CD14-positive monocyte (primary cell): ENCODE measurements around the gene CDH4. TPM values are rescaled to one million over a fixed set of nuclear protein-coding genes. Genes with fewer than 3 reads are reported as not detected.

ENCODE experiments used
- DNase-seq, 3 donors: peaks; one replicate each; pipeline ENCODE4 v3.0.0-alpha.2; 2011 to 2022
- H2AFZ ChIP-seq: 2 replicates; pipeline ENCODE4 v1.6.0; 2012; ENCODE audit warnings: mild to moderate bottlenecking, low read depth, low read length, inconsistent platforms; ENCODE audit not compliant: insufficient read depth, poor library complexity, severe bottlenecking
- H3K27ac ChIP-seq, 2 donors: 1 replicate in 1 of 2; 2 replicates in 1 of 2; pipeline ENCODE4 v1.5.1; 2012 to 2013; ENCODE audit warnings: low read length in 2 of 2, control low read depth in 1 of 2, inconsistent platforms in 1 of 2, low read depth in 1 of 2, mild to moderate bottlenecking in 1 of 2
- H3K27me3 ChIP-seq, 2 donors: one replicate each; pipeline versions ENCODE4 v1.6.0 to v1.6.1; 2011 to 2013; ENCODE audit warnings: low read length in 2 of 2; ENCODE audit not compliant: control insufficient read depth in 2 of 2, insufficient read depth in 2 of 2
- H3K36me3 ChIP-seq, 2 donors: replicated peaks in 1 of 2; 1 replicate in 1 of 2; 2 replicates in 1 of 2; pipeline versions ENCODE4 v1.5.1 to v1.6.1; 2012 to 2013; ENCODE audit warnings: low read length in 2 of 2, control low read depth in 1 of 2, inconsistent platforms in 1 of 2, mild to moderate bottlenecking in 1 of 2; ENCODE audit not compliant: insufficient read depth in 2 of 2, control insufficient read depth in 1 of 2
- H3K4me1 ChIP-seq, 2 donors: 1 replicate in 1 of 2; 2 replicates in 1 of 2; pipeline versions ENCODE4 v1.5.1 to v1.6.1; 2012 to 2013; ENCODE audit warnings: low read length in 2 of 2, control low read depth in 1 of 2, inconsistent platforms in 1 of 2, mild to moderate bottlenecking in 1 of 2, moderate library complexity in 1 of 2; ENCODE audit not compliant: insufficient read depth in 2 of 2, control insufficient read depth in 1 of 2
- H3K4me2 ChIP-seq: replicated peaks from 2 replicates; pipeline ENCODE3; 2012; ENCODE audit warnings: low read length, moderate library complexity, mild to moderate bottlenecking; ENCODE audit not compliant: poor library complexity, severe bottlenecking; ENCODE audit errors: extremely low read depth
- H3K4me3 ChIP-seq, 3 experiments: fragments of 200-600 bp in 1 of 3; sonication (generic) in 1 of 3; replicated peaks in 1 of 3; 1 replicate in 2 of 3; 2 replicates in 1 of 3; pipeline ENCODE4 v1.5.1; 2011 to 2013; ENCODE audit warnings: low read length in 3 of 3, mild to moderate bottlenecking in 3 of 3, control low read depth in 2 of 3, low read depth in 2 of 3, inconsistent platforms in 1 of 3, moderate library complexity in 1 of 3
- H3K79me2 ChIP-seq: 2 replicates; pipeline ENCODE4 v1.6.0; 2012; ENCODE audit warnings: mild to moderate bottlenecking, control low read depth, inconsistent platforms, low read length, moderate library complexity; ENCODE audit not compliant: insufficient read depth
- H3K9ac ChIP-seq: 2 replicates; pipeline ENCODE4 v1.6.0; 2017; ENCODE audit warnings: low read length, mild to moderate bottlenecking; ENCODE audit not compliant: insufficient read depth, poor library complexity, severe bottlenecking
- H3K9me3 ChIP-seq, 2 donors: replicated peaks in 1 of 2; 1 replicate in 1 of 2; 2 replicates in 1 of 2; pipeline versions ENCODE4 v1.5.1 to v1.6.1; 2012 to 2013; ENCODE audit warnings: low read length in 2 of 2, control low read depth in 1 of 2; ENCODE audit not compliant: control insufficient read depth in 1 of 2, insufficient read depth in 1 of 2
- H4K20me1 ChIP-seq: 2 replicates; pipeline ENCODE4 v1.6.0; 2012; ENCODE audit warnings: mild to moderate bottlenecking, low read length, control low read depth, moderate library complexity; ENCODE audit not compliant: insufficient read depth
- H3K27ac Mint-ChIP-seq, 7 donors: one replicate each; pipeline ENCODE4 v1.8.0; 2020; ENCODE audit warnings: mild to moderate bottlenecking in 7 of 7, mixed read lengths in 7 of 7, moderate library complexity in 6 of 7, inconsistent platforms in 2 of 7
- H3K27me3 Mint-ChIP-seq, 3 donors: one replicate each; pipeline ENCODE4 v1.8.0; 2021 to 2022; ENCODE audit warnings: low read depth in 3 of 3, mild to moderate bottlenecking in 3 of 3, mixed read lengths in 3 of 3, moderate library complexity in 3 of 3, inconsistent platforms in 1 of 3
- H3K36me3 Mint-ChIP-seq, 2 donors: one replicate each; pipeline ENCODE4 v1.8.0; 2020; ENCODE audit warnings: mixed read lengths in 2 of 2, inconsistent platforms in 1 of 2, mild to moderate bottlenecking in 1 of 2
- H3K4me1 Mint-ChIP-seq: one replicate; pipeline ENCODE4 v1.8.0; 2020; ENCODE audit warnings: mild to moderate bottlenecking, mixed read lengths
- H3K4me3 Mint-ChIP-seq, 2 donors: one replicate each; pipeline ENCODE4 v1.8.0; 2020; ENCODE audit warnings: mild to moderate bottlenecking in 2 of 2, mixed read lengths in 2 of 2, moderate library complexity in 1 of 2
- H3K9me3 Mint-ChIP-seq, 7 donors: one replicate each; pipeline ENCODE4 v1.8.0; 2020 to 2022; ENCODE audit warnings: mixed read lengths in 7 of 7, mild to moderate bottlenecking in 6 of 7, moderate library complexity in 6 of 7, inconsistent platforms in 2 of 7
- WGBS: methylation state at CpG from one replicate; pipeline ENCODE4 v1.1.5; 2013; ENCODE audit warnings: missing lambda C conversion rate; ENCODE audit not compliant: insufficient coverage; 5-methylcytosine and 5-hydroxymethylcytosine counted together
- intact Hi-C, 2 donors: fragments of 100-400 bp; cut with micrococcal nuclease; formaldehyde crosslinking; loops; one replicate each; pipeline versions ENCODE4 v1.15.0 to v1.15.1; 2023
- polyA plus RNA-seq, 3 donors: library from polyadenylated mRNA; depleted of rRNA in 1 of 3; unstranded in 2 of 3; stranded (reverse) in 1 of 3; fragments of 300-500 nt in 2 of 3; fragments of >200 nt in 1 of 3; fragmentation: Illumina TruSeq in 2 of 3; gene quantifications; 1 replicate in 2 of 3; 2 replicates in 1 of 3; pipeline ENCODE4 v1.2.3, GENCODE V29; 2012 to 2021
- TF ChIP-seq, protein P1 (sequence below): fragments of 200-600 bp; IDR thresholded peaks from one replicate; pipeline ENCODE4 v1.8.0; 2022; ENCODE audit warnings: antibody characterized with exemption, mild to moderate bottlenecking

Gene CDH4
- polyA plus RNA-seq, 3 donors, result not detected

DNA sequence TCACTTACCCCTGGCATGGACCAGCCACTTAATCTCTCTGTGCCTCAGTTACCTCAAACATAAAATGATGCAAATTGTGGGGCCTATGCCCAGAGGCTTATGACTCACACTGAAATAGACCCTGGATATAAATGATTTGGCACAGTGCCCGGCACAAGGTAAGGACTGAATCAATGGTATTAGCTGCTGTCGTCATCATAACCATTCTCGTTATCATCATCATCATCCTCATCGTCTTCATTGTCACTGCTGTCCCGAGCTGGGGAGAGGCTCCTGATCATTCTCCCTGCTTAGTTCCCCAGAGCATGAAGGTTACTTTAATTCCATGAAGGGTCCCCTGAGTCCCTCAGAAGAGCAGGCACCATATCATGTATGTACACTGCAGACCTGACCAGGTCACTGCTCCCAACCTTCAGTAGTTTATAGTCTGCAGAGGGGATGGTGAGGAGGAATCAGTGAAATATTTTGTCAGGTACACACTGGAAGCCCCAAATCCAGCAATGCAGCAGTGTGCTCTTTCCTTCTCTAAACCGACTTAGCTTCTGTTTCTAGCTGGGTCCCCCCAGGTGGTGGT is 664.3 kb downstream of the CDH4 start:
- peaks cover 2 to 3% (median 2%) of the 10 kb centered on the region in 3 donors for H3K27me3 Mint-ChIP-seq
- peaks cover 2 to 20% (median 12%) of the 10 kb centered on the region in 7 donors for H3K9me3 Mint-ChIP-seq
- WGBS, result 93% methylated on average over 4 of the region's 6 CpGs
- Histone ChIP-seq H2AFZ (no peak overlapping the region), H3K27ac (no peak overlapping the region), H4K20me1 (no peaks in the 10 kb centered on the region), H3K9me3 (peaks cover 23 to 56% of the 10 kb centered on the region in 2 donors), H3K36me3 (no peaks in the 10 kb centered on the region), H3K4me3 (no peak overlapping the region), H3K27me3 (no peaks in the 10 kb centered on the region), H3K79me2 (no peaks in the 10 kb centered on the region), H3K4me2 (no peak overlapping the region), H3K4me1 (no peaks in the 10 kb centered on the region), H3K9ac (no peak overlapping the region)
- intact Hi-C loops, result no loop called here
- no peak overlapping the region for H3K27ac Mint-ChIP-seq
- peaks cover 4% of the 10 kb centered on the region for H3K4me1 Mint-ChIP-seq
- no peak for DNase-seq
- no peaks in the 10 kb centered on the region for H3K36me3 Mint-ChIP-seq
- TF ChIP-seq, protein P1, sequence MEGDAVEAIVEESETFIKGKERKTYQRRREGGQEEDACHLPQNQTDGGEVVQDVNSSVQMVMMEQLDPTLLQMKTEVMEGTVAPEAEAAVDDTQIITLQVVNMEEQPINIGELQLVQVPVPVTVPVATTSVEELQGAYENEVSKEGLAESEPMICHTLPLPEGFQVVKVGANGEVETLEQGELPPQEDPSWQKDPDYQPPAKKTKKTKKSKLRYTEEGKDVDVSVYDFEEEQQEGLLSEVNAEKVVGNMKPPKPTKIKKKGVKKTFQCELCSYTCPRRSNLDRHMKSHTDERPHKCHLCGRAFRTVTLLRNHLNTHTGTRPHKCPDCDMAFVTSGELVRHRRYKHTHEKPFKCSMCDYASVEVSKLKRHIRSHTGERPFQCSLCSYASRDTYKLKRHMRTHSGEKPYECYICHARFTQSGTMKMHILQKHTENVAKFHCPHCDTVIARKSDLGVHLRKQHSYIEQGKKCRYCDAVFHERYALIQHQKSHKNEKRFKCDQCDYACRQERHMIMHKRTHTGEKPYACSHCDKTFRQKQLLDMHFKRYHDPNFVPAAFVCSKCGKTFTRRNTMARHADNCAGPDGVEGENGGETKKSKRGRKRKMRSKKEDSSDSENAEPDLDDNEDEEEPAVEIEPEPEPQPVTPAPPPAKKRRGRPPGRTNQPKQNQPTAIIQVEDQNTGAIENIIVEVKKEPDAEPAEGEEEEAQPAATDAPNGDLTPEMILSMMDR, result no peak
- no peak overlapping the region for H3K4me3 Mint-ChIP-seq

DNA sequence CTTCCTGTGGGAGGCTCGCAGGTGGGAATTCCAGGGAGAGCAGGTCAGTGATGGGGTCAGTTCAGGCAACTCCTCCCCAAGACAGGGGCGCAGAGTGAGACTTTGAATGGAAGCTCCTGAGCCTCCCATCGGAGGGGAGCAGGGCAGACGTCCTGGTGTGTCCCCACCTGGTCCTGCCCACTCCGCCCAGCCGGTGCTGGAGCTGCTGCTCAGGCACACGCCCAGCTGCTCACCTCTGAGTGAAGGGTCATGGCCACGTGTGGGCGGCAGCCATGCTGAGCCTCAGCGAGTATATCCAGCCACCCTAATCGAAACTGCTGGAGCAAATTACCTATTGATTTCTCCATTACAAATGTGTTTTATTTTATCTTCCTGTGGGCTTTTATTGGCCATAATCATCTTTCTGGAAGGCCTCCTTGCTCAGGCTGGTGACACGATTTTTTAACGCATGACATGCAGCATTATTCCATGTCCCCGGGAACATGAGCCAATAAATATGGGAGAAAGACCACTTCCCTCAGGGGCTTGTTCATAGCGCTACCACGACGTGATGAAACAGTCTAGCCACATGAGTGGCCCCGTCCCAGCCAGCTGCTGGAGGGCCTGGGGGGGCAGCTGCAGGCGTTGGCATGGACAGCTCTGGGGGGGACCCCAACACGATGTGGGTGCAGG is 665.5 kb downstream of the CDH4 start:
- Histone ChIP-seq H4K20me1 (no peaks in the 10 kb centered on the region), H3K79me2 (no peaks in the 10 kb centered on the region), H3K4me1 (no peaks in the 10 kb centered on the region), H3K9ac (no peak overlapping the region), H3K36me3 (no peaks in the 10 kb centered on the region), H3K27me3 (no peaks in the 10 kb centered on the region), H3K9me3 (peaks cover 23 to 59% of the 10 kb centered on the region in 2 donors), H3K27ac (no peak overlapping the region), H3K4me3 (no peak overlapping the region), H3K4me2 (no peak overlapping the region), H2AFZ (no peak overlapping the region)
- no peak for DNase-seq
- TF ChIP-seq, protein P1, result no peak
- H3K27me3 Mint-ChIP-seq, result peaks cover 2 to 3% (median 3%) of the 10 kb centered on the region in 3 donors
- H3K36me3 Mint-ChIP-seq, result no peaks in the 10 kb centered on the region
- no peak overlapping the region for H3K27ac Mint-ChIP-seq
- H3K9me3 Mint-ChIP-seq, result peaks cover 2 to 19% (median 12%) of the 10 kb centered on the region in 7 donors
- intact Hi-C loops, result no loop called here
- no peak overlapping the region for H3K4me3 Mint-ChIP-seq
- 88% methylated on average over 15 of the region's 20 CpGs for WGBS
- H3K4me1 Mint-ChIP-seq, result peaks cover 4% of the 10 kb centered on the region
